ENCODE data around the gene SYF2.
"Not testable (repeated sequence)": the region's sequence is repeated elsewhere in the genome, so short reads cannot be mapped to it uniquely, and the experiment has no call there.

DNA sequence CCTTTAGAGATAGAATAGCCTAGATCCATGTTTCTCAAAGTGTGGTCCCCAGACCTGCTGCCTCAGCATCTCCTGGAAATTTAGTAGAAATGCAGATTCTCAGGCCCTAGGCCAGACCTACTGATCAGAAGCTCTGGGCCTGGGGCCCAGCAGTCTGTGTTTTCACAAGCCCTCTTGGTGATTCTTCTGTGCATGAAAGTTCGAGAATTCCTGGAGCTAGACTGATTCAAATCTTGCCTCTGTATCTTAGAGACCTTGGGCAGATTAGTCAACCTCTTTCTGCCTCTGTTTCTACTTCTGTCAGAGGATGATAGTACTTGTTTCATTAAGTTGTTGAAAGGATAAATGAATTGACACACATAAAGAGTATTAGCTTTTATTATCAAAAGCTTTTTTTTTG is 45.0 kb upstream of the SYF2 start:
- TF ChIP-seq POLR2AphosphoS5 (IDR thresholded peaks at IDR 0.05; ENCODE audit: low read depth, low read length); POLR2A (IDR thresholded peaks at IDR 0.05; ENCODE audit: low read depth, low read length); TAF1 (IDR thresholded peaks at IDR 0.05; ENCODE audit: borderline replicate concordance, low read depth, low read length): not testable (repeated sequence)

Measured in GM12892 (cell line).